AG09309 (cell line): ENCODE results near the gene BRIP1.

ENCODE experiments used
- DNase-seq: peaks from one replicate; pipeline ENCODE4 v3.0.0-alpha.2; 2010; ENCODE audit warnings: low read depth
- H3K4me3 ChIP-seq: 2 replicates; pipeline ENCODE4 v1.5.1; 2011; ENCODE audit warnings: mild to moderate bottlenecking, low read depth, low read length, moderate library complexity; ENCODE audit not compliant: control insufficient read depth
- TF ChIP-seq, protein P1 (sequence below): IDR thresholded peaks from 2 replicates; pipeline ENCODE4 v1.5.1; 2011; ENCODE audit warnings: mild to moderate bottlenecking, low read depth, low read length, inconsistent platforms; ENCODE audit not compliant: insufficient read depth, control insufficient read depth; ENCODE audit errors: missing control alignments

Gene BRIP1

DNA sequence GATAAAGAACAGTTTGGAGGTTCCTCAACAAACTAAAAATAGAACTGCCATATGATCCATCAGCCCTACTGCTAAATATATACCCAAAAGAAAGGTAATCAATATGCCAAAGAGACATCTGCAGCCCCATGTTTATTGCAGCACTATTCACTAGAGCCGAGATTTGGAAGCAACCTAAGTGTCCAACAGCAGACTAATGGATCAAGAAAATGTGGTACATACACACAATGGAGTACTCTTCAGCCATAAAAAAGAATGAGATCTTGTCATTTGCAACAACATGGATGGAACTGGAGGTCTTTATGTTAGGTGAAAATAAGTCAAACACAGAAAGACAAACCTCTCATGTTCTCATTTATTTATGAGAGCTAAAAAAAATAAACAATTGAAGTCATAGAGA lies 223.5 kb downstream of the BRIP1 start:
- DNase-seq = no peak
- TF ChIP-seq, protein P1, sequence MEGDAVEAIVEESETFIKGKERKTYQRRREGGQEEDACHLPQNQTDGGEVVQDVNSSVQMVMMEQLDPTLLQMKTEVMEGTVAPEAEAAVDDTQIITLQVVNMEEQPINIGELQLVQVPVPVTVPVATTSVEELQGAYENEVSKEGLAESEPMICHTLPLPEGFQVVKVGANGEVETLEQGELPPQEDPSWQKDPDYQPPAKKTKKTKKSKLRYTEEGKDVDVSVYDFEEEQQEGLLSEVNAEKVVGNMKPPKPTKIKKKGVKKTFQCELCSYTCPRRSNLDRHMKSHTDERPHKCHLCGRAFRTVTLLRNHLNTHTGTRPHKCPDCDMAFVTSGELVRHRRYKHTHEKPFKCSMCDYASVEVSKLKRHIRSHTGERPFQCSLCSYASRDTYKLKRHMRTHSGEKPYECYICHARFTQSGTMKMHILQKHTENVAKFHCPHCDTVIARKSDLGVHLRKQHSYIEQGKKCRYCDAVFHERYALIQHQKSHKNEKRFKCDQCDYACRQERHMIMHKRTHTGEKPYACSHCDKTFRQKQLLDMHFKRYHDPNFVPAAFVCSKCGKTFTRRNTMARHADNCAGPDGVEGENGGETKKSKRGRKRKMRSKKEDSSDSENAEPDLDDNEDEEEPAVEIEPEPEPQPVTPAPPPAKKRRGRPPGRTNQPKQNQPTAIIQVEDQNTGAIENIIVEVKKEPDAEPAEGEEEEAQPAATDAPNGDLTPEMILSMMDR = no peak
- no peak overlapping the region for H3K4me3 ChIP-seq

DNA sequence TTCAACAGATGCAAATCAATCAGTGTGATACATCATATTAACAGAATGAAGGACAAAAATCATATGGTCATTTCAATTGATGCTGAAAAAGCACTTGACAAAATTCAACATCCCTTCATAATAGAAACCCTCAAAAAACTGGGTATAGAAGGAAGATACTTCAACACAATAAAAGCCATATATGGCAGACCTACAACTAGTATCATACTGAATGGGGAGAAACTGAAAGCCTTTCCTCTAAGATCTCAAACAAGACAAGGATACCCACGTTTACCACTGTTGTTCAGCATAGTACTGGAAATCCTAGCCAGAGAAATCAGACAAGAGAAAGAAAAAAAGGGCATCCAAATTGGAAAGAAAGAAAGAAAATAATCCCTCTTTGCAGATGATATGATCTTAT lies 225.2 kb downstream of the BRIP1 start:
- no peak for DNase-seq
- H3K4me3 ChIP-seq = no peak overlapping the region
- TF ChIP-seq, protein P1 = no peak

DNA sequence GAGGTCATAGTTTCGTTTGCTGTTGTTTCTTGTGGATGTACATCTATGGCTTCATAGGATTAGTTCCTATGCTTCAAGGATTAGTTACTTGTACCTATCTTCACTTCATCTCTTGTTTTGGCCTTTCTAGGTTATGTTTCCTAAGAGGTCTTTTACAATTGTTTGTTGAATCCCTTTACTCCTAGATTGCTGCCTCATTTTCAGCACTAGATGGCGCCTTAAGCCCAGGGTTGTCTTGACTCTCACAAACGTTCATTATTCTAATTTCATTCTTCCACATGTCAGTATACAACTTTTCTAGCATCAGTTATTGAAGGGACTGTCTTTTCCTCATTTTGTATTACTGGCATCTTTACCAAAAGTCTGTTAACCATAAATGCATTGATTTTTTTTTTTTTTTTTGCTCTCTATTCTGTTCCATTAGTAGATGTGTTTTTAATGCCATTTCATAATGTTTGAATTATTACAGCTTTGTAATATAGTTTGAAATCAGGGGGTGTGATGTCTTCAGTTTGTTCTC lies 227.4 kb downstream of the BRIP1 start:
- TF ChIP-seq, protein P1 = peak; percentile 81
- DNase-seq = no peak
- H3K4me3 ChIP-seq = no peak overlapping the region

DNA sequence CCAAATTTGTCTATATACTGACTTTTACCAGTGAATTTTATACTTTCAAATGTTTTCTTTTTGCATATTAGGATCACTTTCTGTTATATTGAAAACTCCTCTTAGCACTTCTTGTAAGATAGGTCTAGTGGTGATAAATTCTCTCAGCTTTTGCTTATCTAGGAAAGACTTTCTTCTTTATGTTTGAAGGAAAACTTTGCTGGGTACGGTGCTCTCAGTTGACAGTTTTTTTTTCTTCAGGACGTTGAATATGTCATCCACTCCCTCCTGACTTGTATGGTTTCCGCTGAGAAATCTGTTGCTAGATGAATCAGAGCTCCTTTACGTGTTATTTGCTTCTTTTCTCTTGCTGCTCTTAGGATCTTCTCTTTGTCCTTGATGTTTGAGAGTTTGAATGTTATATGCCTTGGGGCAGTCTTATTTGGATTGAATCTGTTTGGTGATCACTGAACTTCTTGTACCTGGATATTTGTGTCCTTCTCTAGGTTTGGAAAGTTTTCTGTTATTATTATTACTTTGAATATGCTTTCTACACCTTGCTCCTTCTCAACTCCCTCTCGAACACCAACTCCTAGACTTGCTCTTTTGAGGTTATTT lies 228.3 kb downstream of the BRIP1 start:
- no peak overlapping the region for H3K4me3 ChIP-seq
- DNase-seq = no peak
- TF ChIP-seq, protein P1 = no peak

DNA sequence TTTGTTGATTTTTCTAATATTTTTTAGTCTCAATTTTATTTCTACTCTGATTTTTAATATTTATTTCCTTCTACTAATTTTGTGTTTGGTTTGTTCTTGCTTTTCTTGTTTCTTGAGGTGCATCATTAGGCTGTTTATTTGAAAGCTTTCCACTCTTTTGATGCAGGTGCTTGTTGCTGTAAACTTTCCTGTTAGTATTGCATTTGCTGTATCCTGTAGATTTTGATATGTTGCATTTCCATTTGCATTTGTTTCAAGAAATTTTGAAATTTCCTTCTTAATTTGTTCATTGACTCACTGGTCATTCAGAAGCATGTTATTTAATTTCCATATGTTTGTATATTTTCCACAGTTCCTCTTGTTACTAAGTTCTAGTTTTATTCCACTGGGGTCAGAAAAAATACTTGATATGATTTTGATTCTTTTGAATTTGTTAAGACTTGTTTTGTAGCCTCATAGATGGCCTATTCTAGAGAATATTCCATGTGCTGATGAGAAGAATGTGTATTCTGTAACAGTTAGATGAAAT lies 229.3 kb downstream of the BRIP1 start:
- no peak for DNase-seq
- no peak overlapping the region for H3K4me3 ChIP-seq
- TF ChIP-seq, protein P1 = no peak

DNA sequence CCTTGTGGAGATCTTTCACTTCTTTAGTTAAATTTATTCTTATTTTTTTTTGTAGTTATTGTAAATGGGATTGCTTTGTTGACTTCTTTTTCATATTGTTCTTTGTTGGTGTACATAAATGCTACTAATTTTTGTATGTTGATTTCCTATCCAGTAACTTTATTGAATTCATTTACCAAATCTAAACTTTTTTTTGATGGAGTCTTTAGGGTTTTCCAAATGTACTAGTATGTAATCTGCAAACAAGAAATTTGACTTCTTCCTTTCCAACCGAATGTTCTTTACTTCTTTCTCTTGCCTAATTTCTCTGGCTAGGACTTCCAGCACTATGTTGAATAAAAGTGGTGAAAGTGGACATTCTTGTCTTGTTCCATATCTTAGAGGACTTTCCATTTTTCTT lies 230.5 kb downstream of the BRIP1 start:
- TF ChIP-seq, protein P1 = no peak
- no peak overlapping the region for H3K4me3 ChIP-seq
- no peak for DNase-seq
